GM21390 (cell line): Measurements from ENCODE around the gene FOXP4.
"Not testable (repeated sequence)": the region's sequence is repeated elsewhere in the genome, so short reads cannot be mapped to it uniquely, and the experiment has no call there.

ENCODE experiments used
- ATAC-seq: cut with Tn5 transposase; IDR thresholded peaks from one replicate; pipeline ENCODE4 v1.9.1; 2021; ENCODE audit not compliant: unreplicated experiment

FOXP4 gene

GRCh38 chr6:41596807-41597206 lies 50.6 kb downstream of the FOXP4 start:
- no peak for ATAC-seq

- ATAC-seq = no peak
Measured at GRCh38 chr6:41597246-41598000, 51.2 kb downstream of the FOXP4 start.

GRCh38 chr6:41598670-41599014 lies 52.5 kb downstream of the FOXP4 start:
- no peak for ATAC-seq

GRCh38 chr6:41599015-41599851 lies 53.1 kb downstream of the FOXP4 start:
- no peak for ATAC-seq

- ATAC-seq = no peak
Measured at GRCh38 chr6:41599852-41600445, 53.8 kb downstream of the FOXP4 start.

GRCh38 chr6:41600499-41601247 lies 54.5 kb downstream of the FOXP4 start:
- ATAC-seq = no peak

- no peak for ATAC-seq
Measured at GRCh38 chr6:41601248-41601549, 55.0 kb downstream of the FOXP4 start.

GRCh38 chr6:41602422-41602743 lies 56.2 kb downstream of the FOXP4 start:
- no peak for ATAC-seq

GRCh38 chr6:41602864-41603608 lies 56.9 kb downstream of the FOXP4 start:
- ATAC-seq = peak; percentile 55

- ATAC-seq = no peak
Measured at GRCh38 chr6:41604006-41604405, 57.8 kb downstream of the FOXP4 start.

- ATAC-seq = no peak
Measured at GRCh38 chr6:41605649-41606048, 59.5 kb downstream of the FOXP4 start.

GRCh38 chr6:41607036-41607435 lies 60.9 kb downstream of the FOXP4 start:
- no peak for ATAC-seq

GRCh38 chr6:41607736-41608135 lies 61.6 kb downstream of the FOXP4 start:
- ATAC-seq = no peak

GRCh38 chr6:41608443-41609151 lies 62.4 kb downstream of the FOXP4 start:
- no peak for ATAC-seq

GRCh38 chr6:41614715-41615114 lies 68.5 kb downstream of the FOXP4 start:
- ATAC-seq = no peak

- no peak for ATAC-seq
Measured at GRCh38 chr6:41615311-41615710, 69.1 kb downstream of the FOXP4 start.

- no peak for ATAC-seq
Measured at GRCh38 chr6:41618598-41618997, 72.4 kb downstream of the FOXP4 start.

- not testable (repeated sequence) for ATAC-seq
Measured at GRCh38 chr6:41619193-41619592, 73.0 kb downstream of the FOXP4 start.

- ATAC-seq = no peak
Measured at GRCh38 chr6:41621367-41621766, 75.2 kb downstream of the FOXP4 start.

- no peak for ATAC-seq
Measured at GRCh38 chr6:41621802-41622201, 75.6 kb downstream of the FOXP4 start.
